Lower leg skin (tissue), 4 donors: ENCODE results near the gene GLRX. TPM values are rescaled to one million over a fixed set of nuclear protein-coding genes. Genes with fewer than 3 reads are reported as not detected.
"Not testable (repeated sequence)": the region's sequence is repeated elsewhere in the genome, so short reads cannot be mapped to it uniquely, and the experiment has no call there.

Experiments
- DNase-seq, 2 donors: peaks; one replicate each; pipeline ENCODE4 v3.0.0-alpha.2; 2019; ENCODE audit warnings: low spot score in 2 of 2
- H3K4me3 ChIP-seq: fragments of 200-600 bp; sonication (generic); 2 replicates; pipeline ENCODE4 v1.5.1; 2017; ENCODE audit warnings: mild to moderate bottlenecking, low read depth; ENCODE audit not compliant: poor library complexity, severe bottlenecking
- POLR2A ChIP-seq, 2 donors: fragments of 450-650 bp; IDR thresholded peaks; one replicate each; pipeline ENCODE4 v1.6.1; 2016 to 2017; ENCODE audit warnings: antibody characterized with exemption in 2 of 2, mild to moderate bottlenecking in 1 of 2, moderate library complexity in 1 of 2
- WGBS, 2 donors: methylation state at CpG; one replicate each; pipeline ENCODE4 v1.1.5; 2018; 5-methylcytosine and 5-hydroxymethylcytosine counted together
- intact Hi-C: fragments of 100-400 bp; cut with DNase I; formaldehyde crosslinking; loops from one replicate; pipeline ENCODE4 v1.15.0; 2023; ENCODE audit warnings: low total_unique reads
- total RNA-seq, 4 donors: library from RNA; depleted of rRNA; stranded (reverse); fragments of >200 nt; gene quantifications; one replicate each; pipeline ENCODE4 v1.1.0, GENCODE V29; 2016
- TF ChIP-seq, protein P1 (sequence below), 3 donors: fragments of 450-650 bp; IDR thresholded peaks; one replicate each; pipeline ENCODE4 v1.5.1; 2016; ENCODE audit warnings: antibody characterized with exemption in 3 of 3, mild to moderate bottlenecking in 3 of 3, moderate library complexity in 2 of 3

The GLRX gene, protein sequence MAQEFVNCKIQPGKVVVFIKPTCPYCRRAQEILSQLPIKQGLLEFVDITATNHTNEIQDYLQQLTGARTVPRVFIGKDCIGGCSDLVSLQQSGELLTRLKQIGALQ
- total RNA-seq: 100 to 1,000 TPM in 2 of 4 donors, 10 to 100 TPM in 2; 67.9 to 136 (median 105) TPM

DNA sequence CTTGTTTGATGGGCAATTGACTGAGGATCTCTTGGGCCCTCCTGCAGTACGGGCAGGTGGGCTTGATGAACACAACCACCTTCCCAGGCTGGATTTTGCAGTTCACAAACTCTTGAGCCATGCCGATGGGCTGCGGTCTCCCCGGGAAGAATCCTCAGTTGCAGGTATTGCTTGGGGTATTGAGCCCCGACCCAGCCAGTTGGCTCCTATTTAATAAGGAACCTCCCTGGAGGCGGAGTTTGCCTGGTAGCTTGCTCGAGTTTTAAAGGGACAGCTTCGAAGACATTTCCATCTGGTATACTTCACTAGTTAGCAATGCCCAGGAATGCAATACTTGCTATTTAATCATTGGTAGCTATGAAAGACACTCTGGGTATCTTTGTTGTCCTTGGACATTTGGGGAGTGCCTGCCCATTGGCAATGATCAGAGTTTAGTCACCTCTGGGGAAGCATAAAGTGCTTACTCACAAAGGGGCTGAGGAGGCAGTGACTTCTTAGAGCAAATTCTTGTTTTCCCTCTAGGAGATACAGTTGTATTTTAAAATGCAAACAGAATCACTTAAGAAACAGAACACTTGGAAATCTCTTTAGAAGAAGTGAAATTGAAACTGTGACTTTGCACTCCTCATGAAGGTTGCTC is at the start of gene GLRX:
Gene GLRX, minus strand, starts transcription at position 185 of the 640 bp plus-strand sequence. Its CDS starts 64 bp downstream, at position 121.
- no peak for TF ChIP-seq POLR2A (IDR thresholded peaks at IDR 0.05)
- TF ChIP-seq, protein P1, sequence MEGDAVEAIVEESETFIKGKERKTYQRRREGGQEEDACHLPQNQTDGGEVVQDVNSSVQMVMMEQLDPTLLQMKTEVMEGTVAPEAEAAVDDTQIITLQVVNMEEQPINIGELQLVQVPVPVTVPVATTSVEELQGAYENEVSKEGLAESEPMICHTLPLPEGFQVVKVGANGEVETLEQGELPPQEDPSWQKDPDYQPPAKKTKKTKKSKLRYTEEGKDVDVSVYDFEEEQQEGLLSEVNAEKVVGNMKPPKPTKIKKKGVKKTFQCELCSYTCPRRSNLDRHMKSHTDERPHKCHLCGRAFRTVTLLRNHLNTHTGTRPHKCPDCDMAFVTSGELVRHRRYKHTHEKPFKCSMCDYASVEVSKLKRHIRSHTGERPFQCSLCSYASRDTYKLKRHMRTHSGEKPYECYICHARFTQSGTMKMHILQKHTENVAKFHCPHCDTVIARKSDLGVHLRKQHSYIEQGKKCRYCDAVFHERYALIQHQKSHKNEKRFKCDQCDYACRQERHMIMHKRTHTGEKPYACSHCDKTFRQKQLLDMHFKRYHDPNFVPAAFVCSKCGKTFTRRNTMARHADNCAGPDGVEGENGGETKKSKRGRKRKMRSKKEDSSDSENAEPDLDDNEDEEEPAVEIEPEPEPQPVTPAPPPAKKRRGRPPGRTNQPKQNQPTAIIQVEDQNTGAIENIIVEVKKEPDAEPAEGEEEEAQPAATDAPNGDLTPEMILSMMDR (IDR thresholded peaks at IDR 0.05): no peak
- H3K4me3 ChIP-seq: peak within 1 kb of the TSS; percentile 70
- peak; percentile 83 to 94 for DNase-seq
- WGBS, 2 donors: 0% methylated on average over 8 of the region's 8 CpGs
- intact Hi-C loops: no loop called here

DNA sequence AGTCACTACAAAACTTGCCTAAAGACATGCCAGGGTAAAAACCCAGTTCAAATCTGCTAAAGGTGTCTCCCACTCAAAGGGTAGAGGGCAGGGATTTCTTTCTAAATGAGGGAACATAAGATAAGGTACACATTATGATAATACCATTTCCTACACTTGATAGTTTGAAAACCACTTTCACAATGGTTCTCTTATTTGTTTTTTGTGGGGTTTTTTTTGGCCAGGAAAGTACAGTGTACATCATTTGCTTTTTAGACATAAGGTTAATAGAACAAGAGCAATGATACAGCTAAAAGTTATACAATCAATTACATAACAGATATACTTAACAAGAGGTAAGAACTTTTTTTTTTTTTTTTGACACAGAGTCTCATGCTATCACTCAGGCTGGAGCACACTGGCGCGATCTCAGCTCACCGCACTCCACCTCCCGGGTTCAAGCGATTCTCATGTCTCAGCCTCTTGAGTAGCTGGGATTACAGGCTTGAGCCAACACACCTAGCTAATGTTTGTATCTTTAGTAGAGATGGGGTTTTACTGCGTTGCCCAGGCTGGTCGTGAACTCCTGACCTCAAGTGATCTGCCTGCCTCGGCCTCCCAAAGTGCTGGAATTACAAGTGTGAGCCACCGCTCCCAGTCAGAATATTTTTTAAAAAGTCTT is 48.8 kb upstream of the GLRX start:
- WGBS, 2 donors: 95 to 98% methylated on average over 9 of the region's 9 CpGs
- DNase-seq: peak in 1 of 2 donors; percentile 49
- no peak overlapping the region for H3K4me3 ChIP-seq
- no peak for TF ChIP-seq POLR2A (IDR thresholded peaks at IDR 0.05)
- TF ChIP-seq, protein P1 (IDR thresholded peaks at IDR 0.05): no peak
- intact Hi-C loops: no loop called here

DNA sequence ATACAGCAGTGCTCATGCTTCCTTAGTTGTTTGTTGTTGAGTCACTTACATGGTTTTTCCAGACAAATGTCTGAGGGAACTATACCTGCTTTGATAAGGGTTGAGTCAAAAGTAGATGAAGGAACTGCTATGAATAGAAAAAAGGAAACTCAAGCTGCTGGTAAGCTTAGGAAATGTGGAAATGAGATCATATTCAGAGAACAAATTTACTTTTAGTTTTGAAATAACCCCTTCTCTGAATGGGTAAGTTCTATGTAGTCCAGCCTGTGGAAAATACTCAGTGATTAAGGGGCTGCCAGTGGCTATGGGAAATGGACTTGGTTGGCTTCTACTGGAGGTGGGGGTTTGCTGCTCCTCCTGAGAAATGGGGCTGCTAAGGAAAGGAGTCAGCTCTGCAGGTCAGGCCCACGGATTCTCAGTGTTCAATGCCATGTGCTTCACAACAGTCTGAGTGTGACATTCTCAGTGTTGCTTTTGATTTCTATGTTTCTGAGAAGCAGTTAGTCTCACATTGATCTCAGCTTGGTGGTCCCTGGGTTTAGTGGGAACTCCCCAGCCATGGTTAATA is 47.7 kb upstream of the GLRX start:
- DNase-seq: peak in 1 of 2 donors; percentile 68
- intact Hi-C loops: no loop called here

DNA sequence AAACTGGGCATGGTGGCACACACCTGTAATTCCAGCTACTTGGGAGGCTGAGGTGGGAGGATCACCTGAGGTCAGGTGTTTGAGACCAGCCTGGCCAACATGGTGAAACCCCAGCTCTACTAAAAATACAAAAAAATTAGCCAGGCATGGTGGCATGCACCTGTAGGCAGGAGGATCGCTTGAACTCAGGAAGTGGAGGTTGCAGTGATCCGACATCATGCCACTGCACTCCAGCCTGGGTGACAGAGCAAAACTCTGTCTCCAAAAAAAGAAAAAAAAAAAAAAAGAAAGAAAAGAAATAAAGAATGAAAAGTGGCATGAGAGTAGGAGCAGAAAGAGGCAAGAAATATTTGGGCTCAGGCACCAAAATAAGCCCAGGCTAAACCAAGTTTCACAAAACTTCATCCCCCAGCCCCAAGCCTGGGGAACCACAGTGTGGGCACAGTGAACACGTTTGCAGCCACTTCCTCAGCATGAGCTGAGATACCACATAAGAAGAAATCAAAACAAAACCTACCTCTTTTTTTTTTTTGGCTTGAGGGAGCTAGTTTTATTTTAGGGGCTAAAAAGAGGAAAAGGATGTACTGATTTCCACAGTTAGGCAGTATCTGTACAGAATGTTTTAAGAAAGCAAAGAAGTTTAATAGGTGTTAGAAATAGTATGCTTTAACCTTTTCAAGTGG is 46.8 kb upstream of the GLRX start:
- peak in 1 of 2 donors; percentile 32 for DNase-seq
- H3K4me3 ChIP-seq: not testable (repeated sequence)
- WGBS, 2 donors: 61 to 72% methylated on average over 3 of the region's 3 CpGs
- intact Hi-C loops: loop anchor here (10.0 kb wide), 1 partner anchor 85 kb away; no protein-coding TSS in a partner anchor

More for the DNA sequence above, 47.7 kb upstream of the GLRX start:
- TF ChIP-seq, protein P1 (IDR thresholded peaks at IDR 0.05): no peak
- no peak for TF ChIP-seq POLR2A (IDR thresholded peaks at IDR 0.05)
- 81 to 82% methylated on average over 1 of the region's 1 CpG for WGBS, 2 donors
- H3K4me3 ChIP-seq: no peak overlapping the region

DNA sequence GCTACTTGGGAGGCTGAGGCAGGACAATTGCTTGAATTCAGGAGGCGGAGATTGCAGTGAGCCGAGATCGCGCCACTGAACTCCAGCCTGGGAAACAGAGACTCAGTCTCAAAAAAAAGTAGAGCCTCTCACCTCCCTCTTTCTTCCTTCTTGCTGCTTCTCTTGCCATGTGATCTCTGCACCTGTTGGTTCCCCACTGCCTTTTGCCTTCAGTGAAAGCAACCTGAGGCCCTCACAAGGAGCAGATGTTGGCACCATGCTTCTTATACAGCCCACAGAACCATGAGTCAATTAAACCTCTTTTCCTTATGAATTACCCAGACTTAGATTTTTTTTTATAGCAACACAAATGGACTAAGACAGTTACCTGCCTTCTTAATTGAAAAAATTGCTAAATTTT is 45.6 kb upstream of the GLRX start:
- no peak for DNase-seq
- 94 to 95% methylated on average over 4 of the region's 4 CpGs for WGBS, 2 donors
- H3K4me3 ChIP-seq: no peak overlapping the region
- intact Hi-C loops: loop anchor here (10.0 kb wide), 1 partner anchor 87 kb away; no protein-coding TSS in a partner anchor
- TF ChIP-seq, protein P1 (IDR thresholded peaks at IDR 0.05): no peak
- TF ChIP-seq POLR2A (IDR thresholded peaks at IDR 0.05): no peak
